Astrocyte of the spinal cord (primary cell): ENCODE data around the gene RNF157.

Source experiments
- DNase-seq: peaks from one replicate; pipeline ENCODE4 v3.0.0; 2011; ENCODE audit warnings: low read depth, low spot score
- H3K4me3 ChIP-seq: 2 replicates; pipeline ENCODE4 v1.5.1; 2011; ENCODE audit warnings: low read depth, mild to moderate bottlenecking, low read length, moderate library complexity
- in situ Hi-C: cut with HindIII; loops from 2 replicates; pipeline ENCODE4 v1.10.0; 2017; ENCODE audit warnings: low sequenced_read_pairs
- TF ChIP-seq, protein P1 (sequence below): IDR thresholded peaks from 2 replicates; pipeline ENCODE4 v1.5.1; 2012; ENCODE audit warnings: low read depth, mild to moderate bottlenecking, low read length, inconsistent platforms

RNF157 gene

DNA sequence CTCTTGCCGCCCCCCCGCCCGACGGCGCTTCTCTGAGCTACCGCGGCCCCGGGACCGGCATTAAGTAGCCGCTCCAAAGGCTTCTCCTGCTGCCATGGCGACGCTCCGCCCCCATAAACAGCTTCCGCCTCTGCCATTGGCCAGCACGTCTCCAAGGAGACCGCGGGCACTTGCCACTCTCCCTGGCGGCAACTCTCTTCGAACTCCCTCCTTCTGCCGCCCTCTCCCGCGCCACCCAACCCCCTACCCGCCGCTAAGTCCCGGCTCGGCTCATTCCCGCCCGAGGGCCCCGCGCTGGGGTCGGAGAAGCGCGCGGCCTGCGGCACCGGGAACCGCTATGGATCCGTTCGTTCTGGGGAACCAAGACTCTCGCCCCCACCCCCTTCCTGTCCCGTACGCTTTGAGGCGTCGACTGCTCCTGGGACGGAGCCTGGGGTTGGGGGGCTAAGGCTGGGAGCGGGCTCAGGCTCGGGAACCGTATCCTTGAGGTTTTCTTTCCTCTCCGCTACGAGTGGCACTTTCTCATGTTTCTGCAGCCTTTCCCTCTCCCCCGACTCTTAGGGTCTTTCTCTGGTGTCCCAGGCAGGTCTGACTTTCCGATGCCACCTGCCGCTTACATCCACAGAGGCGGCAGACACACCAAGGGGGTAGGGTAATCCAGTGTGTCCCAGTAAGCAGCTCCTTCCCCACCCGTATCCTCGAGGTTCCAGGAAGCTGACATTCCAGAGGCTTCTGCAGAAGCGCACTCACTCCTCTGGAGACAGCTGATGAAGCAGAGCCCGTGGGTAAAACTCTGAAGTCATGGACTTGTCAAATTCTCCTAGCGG, 98.9 kb downstream of the RNF157 start, which contains the start of gene FOXJ1:
TSS of gene FOXJ1 (minus strand) at position 34 of the 827 bp plus-strand sequence. CDS start 850 bp downstream, outside the sequence.
- in situ Hi-C loops, result no loop called here
- peak; percentile 80 for DNase-seq
- TF ChIP-seq, protein P1, sequence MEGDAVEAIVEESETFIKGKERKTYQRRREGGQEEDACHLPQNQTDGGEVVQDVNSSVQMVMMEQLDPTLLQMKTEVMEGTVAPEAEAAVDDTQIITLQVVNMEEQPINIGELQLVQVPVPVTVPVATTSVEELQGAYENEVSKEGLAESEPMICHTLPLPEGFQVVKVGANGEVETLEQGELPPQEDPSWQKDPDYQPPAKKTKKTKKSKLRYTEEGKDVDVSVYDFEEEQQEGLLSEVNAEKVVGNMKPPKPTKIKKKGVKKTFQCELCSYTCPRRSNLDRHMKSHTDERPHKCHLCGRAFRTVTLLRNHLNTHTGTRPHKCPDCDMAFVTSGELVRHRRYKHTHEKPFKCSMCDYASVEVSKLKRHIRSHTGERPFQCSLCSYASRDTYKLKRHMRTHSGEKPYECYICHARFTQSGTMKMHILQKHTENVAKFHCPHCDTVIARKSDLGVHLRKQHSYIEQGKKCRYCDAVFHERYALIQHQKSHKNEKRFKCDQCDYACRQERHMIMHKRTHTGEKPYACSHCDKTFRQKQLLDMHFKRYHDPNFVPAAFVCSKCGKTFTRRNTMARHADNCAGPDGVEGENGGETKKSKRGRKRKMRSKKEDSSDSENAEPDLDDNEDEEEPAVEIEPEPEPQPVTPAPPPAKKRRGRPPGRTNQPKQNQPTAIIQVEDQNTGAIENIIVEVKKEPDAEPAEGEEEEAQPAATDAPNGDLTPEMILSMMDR, result no peak
- H3K4me3 ChIP-seq, result peak within 1 kb of the TSS; percentile 42

DNA sequence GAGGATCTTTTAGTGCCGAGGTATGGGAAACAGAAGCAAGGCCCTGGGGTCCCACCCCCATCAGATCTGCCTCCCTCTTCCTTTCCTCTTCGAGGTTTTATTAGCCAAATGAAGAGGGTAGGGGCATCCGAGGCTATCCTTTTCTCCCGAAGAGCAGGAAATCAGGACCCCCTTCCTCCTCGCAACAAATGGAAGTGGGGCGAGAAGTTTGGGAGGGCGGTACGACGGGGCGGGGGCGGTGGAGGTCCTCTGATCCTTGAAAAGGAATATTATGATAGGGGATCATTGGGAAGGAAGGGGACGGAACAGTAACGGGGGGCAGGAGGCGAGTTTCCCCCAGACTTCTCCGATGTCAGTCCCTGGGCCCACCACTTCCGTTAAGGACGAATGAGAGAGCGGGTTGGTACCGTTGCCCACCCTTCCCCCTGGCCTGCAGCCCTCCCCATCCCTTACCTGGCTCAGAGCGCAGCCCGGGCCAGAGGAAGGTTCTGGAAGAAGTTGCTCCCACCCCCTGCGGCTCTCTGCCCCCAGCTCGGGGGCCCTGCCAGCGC, 99.6 kb downstream of the RNF157 start:
- DNase-seq, result no peak
- no peak overlapping the region for H3K4me3 ChIP-seq
- TF ChIP-seq, protein P1, result no peak
- in situ Hi-C loops, result no loop called here

DNA sequence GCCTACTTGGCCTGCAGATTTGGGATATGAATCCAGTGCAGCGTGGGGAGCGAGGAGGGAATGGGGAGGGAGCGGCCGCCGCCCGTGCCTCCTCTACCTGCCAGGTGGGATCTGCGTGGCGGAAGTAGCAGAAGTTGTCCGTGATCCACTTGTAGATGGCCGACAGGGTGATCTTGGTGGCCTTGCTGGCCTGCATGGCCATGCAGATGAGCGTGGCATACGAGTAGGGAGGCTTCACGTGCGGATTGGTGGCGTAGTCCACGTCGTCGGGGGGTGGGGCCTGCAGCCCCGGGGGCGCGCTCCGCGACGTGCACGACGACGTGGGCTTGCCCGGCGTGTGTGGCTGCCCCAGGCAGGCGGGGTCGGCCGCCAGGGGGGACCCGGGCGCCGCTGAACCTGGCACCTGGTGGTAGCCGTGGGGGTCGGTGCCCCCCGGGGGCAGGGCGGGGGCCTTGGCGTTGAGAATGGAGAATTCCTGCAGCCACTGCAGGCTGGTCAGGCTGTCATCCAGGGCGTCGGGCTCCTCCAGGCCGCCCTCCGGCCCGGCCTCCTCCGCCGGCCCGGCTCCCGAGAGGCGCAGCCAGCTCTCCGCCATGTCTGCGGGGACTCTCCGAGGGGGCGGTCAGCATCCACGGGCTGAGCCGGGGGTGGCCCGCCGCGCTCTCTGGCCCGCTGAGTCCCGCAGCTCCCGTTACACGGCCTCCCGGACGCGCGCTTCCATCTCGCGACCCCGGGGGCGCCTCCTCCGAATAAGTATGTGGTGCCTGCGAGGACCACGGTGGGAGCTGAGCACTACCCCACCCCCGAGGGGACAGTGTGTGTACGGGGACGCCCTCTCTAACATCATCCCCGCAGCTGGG, 100.3 kb downstream of the RNF157 start:
- H3K4me3 ChIP-seq, result no peak overlapping the region
- TF ChIP-seq, protein P1, result no peak
- in situ Hi-C loops, result no loop called here
- DNase-seq, result no peak

DNA sequence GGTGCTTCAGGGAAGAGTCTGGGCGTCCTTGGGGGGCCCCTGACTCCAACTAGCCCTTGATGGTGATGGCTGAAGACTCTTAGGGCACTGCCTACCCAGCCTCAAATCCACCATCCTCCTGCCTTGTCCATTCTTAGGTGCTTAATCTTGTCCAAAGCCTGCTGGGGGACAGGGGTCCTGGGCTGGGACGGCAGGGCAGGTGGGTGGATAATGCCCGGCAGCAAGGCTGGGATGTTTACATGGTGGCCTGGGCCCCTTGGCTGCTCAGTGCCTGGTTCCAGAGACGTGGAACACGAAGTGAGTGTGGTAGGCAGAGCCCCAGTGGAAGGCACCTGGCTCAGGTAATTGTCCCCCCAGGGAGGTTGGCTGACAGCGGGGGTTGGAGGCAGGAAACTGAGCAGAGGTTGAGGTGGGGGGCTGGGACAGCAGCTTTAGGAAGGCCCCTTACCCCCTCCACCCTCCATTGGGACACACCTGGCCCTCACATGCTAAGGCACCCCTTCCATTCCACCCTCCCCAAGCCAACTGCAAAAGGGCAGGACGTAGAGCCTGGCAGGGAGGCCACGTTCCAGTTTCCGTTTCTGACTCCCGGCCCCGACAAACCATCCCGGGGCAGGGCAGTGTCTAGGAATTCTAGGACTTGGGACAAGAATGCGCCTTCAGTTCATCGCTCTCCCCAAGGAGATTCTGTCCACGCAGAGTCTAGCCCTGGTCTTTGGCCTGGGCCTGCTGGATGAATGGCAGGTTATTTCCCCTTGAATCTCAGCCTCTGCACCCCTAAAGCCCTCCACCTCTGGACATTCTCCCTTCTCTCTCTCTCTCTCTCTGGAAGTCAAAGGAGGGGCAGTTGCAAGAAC, 101.2 kb downstream of the RNF157 start:
- TF ChIP-seq, protein P1, result no peak
- no peak for DNase-seq
- H3K4me3 ChIP-seq, result no peak overlapping the region
- in situ Hi-C loops, result no loop called here

DNA sequence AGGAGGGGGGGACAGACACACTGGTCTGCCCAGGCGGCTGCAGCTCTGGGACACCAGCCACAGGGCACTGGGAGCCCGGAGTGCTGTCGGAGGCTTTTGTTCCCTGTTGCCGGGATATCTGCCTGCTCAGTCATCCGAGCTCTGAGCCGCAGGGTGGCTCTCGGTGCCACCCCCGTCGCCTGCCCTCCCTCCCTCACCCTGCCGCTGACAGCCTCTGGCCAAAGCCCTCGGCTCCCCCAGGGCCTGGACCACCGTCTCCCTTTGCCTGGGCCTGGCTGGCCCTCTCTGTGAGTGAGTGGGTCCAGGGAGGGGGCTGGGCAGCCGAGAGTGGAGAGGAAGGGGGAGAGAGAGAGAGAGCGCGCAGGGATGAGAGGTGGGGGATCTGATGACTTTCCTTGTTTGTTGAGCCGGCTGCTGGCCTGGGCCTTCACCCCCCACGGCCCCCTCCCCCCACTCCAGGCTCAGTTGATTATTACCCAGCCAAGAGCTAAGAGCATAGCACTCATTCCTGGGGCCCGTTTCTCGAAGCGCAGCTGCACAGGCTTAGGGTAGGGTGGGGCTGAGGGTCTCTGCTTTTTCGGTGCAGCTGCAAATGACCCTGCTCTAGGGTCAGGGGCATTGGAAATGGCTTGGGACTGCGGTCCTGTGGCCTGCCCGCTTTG, 101.9 kb downstream of the RNF157 start:
- no peak for DNase-seq

More for the DNA sequence above, 101.9 kb downstream of the RNF157 start:
- TF ChIP-seq, protein P1, result no peak
- no peak overlapping the region for H3K4me3 ChIP-seq
- in situ Hi-C loops, result no loop called here
